ENCODE data around the gene CGNL1. TPM values are rescaled to one million over a fixed set of nuclear protein-coding genes. Genes with fewer than 3 reads are reported as not detected.
A peak's percentile ranks its signal among the peaks of the same experiment; 100 is the strongest.

The CGNL1 gene
- total RNA-seq, 4 donors from 2014 or later: 40.7 to 74.4 (median 56.0) TPM

DNA sequence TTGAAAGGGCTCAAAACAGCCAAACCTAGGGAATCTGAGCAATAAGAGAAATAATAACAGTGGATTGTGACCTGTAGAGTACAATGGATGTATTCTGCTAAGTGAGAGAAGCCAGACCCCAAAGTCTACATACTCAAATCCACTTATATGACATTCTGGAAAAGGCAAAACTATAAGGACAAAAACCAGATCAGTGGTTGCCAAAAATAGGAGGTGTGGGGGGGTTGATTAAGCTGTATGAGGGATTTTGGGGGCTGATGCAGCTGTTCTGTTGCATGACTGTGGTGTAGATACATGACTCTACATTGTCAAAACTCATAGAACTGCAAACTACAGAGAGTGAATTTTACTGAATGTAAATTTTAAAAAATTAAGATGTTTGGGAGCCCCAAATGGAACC lies 20.1 kb upstream of the CGNL1 start:
- Histone ChIP-seq H3K4me1 (peaks cover 41 to 49% of the 10 kb centered on the region in 2 donors), H3K27me3 (no peaks in the 10 kb centered on the region), H3K27ac (peak overlapping the region; percentile 93 to 97 (median 96)), H3K9me3 (no peaks in the 10 kb centered on the region), H3K4me3 (replicated peaks in 1 of 3) (no peak overlapping the region), H3K36me3 (no peaks in the 10 kb centered on the region)
- intact Hi-C loops (cut with DNase I): no loop called here
- TF ChIP-seq, protein P1, sequence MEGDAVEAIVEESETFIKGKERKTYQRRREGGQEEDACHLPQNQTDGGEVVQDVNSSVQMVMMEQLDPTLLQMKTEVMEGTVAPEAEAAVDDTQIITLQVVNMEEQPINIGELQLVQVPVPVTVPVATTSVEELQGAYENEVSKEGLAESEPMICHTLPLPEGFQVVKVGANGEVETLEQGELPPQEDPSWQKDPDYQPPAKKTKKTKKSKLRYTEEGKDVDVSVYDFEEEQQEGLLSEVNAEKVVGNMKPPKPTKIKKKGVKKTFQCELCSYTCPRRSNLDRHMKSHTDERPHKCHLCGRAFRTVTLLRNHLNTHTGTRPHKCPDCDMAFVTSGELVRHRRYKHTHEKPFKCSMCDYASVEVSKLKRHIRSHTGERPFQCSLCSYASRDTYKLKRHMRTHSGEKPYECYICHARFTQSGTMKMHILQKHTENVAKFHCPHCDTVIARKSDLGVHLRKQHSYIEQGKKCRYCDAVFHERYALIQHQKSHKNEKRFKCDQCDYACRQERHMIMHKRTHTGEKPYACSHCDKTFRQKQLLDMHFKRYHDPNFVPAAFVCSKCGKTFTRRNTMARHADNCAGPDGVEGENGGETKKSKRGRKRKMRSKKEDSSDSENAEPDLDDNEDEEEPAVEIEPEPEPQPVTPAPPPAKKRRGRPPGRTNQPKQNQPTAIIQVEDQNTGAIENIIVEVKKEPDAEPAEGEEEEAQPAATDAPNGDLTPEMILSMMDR (IDR thresholded peaks at IDR 0.05): no peak
- TF ChIP-seq POLR2A (IDR thresholded peaks at IDR 0.05): no peak
- DNase-seq: no peak

DNA sequence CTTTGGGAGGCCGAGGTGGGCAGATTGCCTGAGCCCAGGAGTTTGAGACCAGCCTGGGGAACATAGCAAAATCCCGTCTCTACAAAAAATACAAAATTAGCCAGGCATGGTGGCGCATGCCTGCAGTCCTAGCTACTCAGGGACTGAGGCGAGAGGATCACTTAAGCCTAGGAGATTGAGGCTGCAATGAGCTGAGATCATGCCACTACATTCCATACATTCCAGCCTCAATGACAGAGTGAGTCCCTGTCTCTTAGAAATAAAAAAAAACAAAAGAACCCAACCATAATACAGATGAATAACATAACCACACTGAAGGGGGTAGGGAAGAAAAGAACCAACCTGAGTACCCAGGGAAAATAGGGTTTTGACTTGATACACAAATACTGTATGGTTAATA lies 19.7 kb upstream of the CGNL1 start:
- Histone ChIP-seq H3K4me3 (replicated peaks in 1 of 3) (no peak overlapping the region), H3K36me3 (no peaks in the 10 kb centered on the region), H3K9me3 (no peaks in the 10 kb centered on the region), H3K27ac (peak overlapping the region; percentile 93 to 97 (median 96)), H3K27me3 (no peaks in the 10 kb centered on the region), H3K4me1 (peaks cover 41 to 49% of the 10 kb centered on the region in 2 donors)
- intact Hi-C loops (cut with DNase I): no loop called here
- 38 to 40% methylated on average over 4 of the region's 4 CpGs for WGBS, 2 donors
- peak; percentile 69 to 73 for DNase-seq
- TF ChIP-seq, protein P1 (IDR thresholded peaks at IDR 0.05): no peak
- peak in 1 of 2 donors; percentile 15 for TF ChIP-seq POLR2A (IDR thresholded peaks at IDR 0.05)

DNA sequence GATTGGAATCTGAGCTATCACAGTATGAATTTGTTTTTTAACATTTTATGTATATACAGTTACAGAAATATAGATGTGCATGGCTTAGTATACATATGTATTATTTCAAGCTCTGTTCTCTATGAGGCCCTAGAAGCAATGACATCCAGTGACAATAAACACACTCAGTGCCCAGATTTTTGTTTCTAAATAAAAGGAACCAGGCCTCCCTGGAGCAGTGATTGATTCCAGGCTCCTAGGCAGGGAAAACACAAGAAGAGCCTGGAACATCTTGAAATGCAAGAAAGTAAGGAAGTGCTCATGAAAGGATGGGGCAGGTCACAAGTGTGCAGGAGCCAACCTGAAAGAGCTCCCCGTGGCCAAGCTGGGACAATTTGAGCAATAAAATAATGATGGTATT lies 18.5 kb upstream of the CGNL1 start:
- no peak for DNase-seq
- no peaks in the 10 kb centered on the region for H3K36me3 ChIP-seq
- peak overlapping the region in 2 of 3 donors; percentile 96 to 97 for H3K27ac ChIP-seq
- H3K4me1 ChIP-seq: peaks cover 36 to 43% of the 10 kb centered on the region in 2 donors
- no peaks in the 10 kb centered on the region for H3K9me3 ChIP-seq
- intact Hi-C loops (cut with DNase I): no loop called here
- H3K27me3 ChIP-seq: no peaks in the 10 kb centered on the region
- H3K4me3 ChIP-seq (replicated peaks in 1 of 3): no peak overlapping the region
- TF ChIP-seq POLR2A (IDR thresholded peaks at IDR 0.05): no peak
- TF ChIP-seq, protein P1 (IDR thresholded peaks at IDR 0.05): no peak
- WGBS, 2 donors: 79 to 91% methylated on average over 1 of the region's 1 CpG

DNA sequence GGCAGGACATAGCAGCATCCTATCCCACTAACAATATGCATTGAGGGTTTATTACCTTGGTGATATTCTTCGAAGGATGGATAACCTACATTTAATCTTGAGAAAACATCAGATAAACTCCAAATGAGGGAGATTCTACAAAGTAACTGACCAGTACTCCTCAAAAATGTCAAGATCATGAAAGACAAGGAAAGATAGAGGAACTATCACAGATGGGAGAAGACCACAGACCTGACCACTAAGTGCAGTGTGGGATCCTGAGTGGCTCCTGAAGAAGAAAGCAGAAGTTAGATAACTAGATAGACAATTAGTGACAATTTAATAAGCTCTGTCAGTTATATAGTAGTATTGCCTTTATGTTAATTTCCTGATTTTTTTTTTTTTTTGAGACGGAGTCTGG lies 17.7 kb upstream of the CGNL1 start:
- no peak for TF ChIP-seq POLR2A (IDR thresholded peaks at IDR 0.05)
- TF ChIP-seq, protein P1 (IDR thresholded peaks at IDR 0.05): no peak
- Histone ChIP-seq H3K4me3 (replicated peaks in 1 of 3) (no peak overlapping the region), H3K4me1 (peaks cover 28 to 35% of the 10 kb centered on the region in 2 donors), H3K9me3 (no peaks in the 10 kb centered on the region), H3K27ac (no peak overlapping the region), H3K36me3 (no peaks in the 10 kb centered on the region), H3K27me3 (no peaks in the 10 kb centered on the region)
- WGBS, 2 donors: 90 to 93% methylated on average over 2 of the region's 2 CpGs
- no peak for DNase-seq
- intact Hi-C loops (cut with DNase I): no loop called here

DNA sequence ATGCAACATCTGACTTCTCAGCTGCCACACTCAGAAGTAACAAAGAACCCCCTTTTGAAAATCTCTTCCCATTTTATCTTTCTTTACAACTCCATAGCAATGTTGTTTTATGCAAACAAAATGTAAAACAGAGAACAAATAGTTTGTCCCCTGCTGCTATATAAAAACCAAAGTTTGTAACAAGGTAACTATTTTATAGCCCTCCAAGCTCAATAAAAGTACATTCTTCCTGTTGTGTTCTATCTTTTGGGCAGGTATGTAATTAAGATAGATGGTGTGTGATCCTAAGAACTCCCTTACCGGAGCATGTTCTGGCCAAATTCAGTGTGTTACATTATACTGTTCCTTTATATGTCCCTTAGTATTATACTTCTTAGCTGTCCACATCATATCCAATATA lies 12.6 kb upstream of the CGNL1 start:
- H3K4me3 ChIP-seq (replicated peaks in 1 of 3): no peak overlapping the region
- H3K36me3 ChIP-seq: no peaks in the 10 kb centered on the region
- DNase-seq: no peak
- TF ChIP-seq, protein P1 (IDR thresholded peaks at IDR 0.05): no peak
- TF ChIP-seq POLR2A (IDR thresholded peaks at IDR 0.05): no peak
- WGBS, 2 donors: 95 to 100% methylated on average over 1 of the region's 1 CpG
- no peaks in the 10 kb centered on the region for H3K27me3 ChIP-seq
- H3K4me1 ChIP-seq: peaks cover 4% of the 10 kb centered on the region in 2 donors
- intact Hi-C loops (cut with DNase I): no loop called here
- H3K27ac ChIP-seq: no peak overlapping the region
- H3K9me3 ChIP-seq: no peaks in the 10 kb centered on the region
